ENCODE data around the gene MCM5.
"Not testable (repeated sequence)": the region's sequence is repeated elsewhere in the genome, so short reads cannot be mapped to it uniquely, and the experiment has no call there.

Gene MCM5

GRCh38 chr22:35394810-35395563 lies 5.0 kb upstream of the MCM5 start:
- Histone ChIP-seq H3K27ac (ENCODE audit: low read length) (no peak overlapping the region), H3K27me3 (ENCODE audit: insufficient read depth, low read length) (no peaks in the 10 kb centered on the region), H3K4me3 (ENCODE audit: low read length) (no peak overlapping the region), H3K9ac (ENCODE audit: low read depth, low read length) (no peak overlapping the region), H3K4me1 (ENCODE audit: insufficient read depth, low read length) (no peaks in the 10 kb centered on the region; the same call in 1 of the 2 replicates), H3K9me3 (ENCODE audit: insufficient read depth, low read depth, low read length) (no peaks in the 10 kb centered on the region), H3K36me3 (ENCODE audit: insufficient read depth, low read depth, low read length) (peaks cover 19% of the 10 kb centered on the region)

DNA sequence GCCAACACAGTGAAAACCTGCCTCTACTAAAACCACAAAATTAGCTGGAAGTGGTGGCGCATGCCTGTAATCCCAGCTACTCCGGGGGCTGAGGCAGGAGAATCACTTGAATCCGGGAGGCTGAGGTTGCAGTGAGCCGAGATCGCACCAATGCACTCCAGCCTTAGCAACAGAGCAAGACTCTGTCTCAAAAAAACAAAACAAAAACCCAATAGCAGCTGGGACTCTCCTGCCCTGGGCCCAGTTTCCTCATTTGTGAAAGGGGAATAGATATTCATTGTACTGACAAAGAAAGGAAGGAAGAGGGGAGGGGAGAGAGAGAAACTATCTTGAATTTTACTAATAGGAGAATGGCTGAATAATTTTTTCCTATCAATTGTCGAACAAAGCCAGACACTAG lies 3.3 kb upstream of the MCM5 start:
- H3K9ac ChIP-seq (ENCODE audit: low read depth, low read length): peak overlapping the region; percentile 2; the same call in 1 of the 2 replicates
- peaks cover 18% of the 10 kb centered on the region for H3K36me3 ChIP-seq (ENCODE audit: insufficient read depth, low read depth, low read length)
- H3K27ac ChIP-seq (ENCODE audit: low read length); H3K4me1 ChIP-seq (ENCODE audit: insufficient read depth, low read length); H3K27me3 ChIP-seq (ENCODE audit: insufficient read depth, low read length); H3K4me3 ChIP-seq (ENCODE audit: low read length); H3K9me3 ChIP-seq (ENCODE audit: insufficient read depth, low read depth, low read length): not testable (repeated sequence)

GRCh38 chr22:35397095-35397904 lies 2.6 kb upstream of the MCM5 start:
- H3K4me3 ChIP-seq (ENCODE audit: low read length): no peak overlapping the region

DNA sequence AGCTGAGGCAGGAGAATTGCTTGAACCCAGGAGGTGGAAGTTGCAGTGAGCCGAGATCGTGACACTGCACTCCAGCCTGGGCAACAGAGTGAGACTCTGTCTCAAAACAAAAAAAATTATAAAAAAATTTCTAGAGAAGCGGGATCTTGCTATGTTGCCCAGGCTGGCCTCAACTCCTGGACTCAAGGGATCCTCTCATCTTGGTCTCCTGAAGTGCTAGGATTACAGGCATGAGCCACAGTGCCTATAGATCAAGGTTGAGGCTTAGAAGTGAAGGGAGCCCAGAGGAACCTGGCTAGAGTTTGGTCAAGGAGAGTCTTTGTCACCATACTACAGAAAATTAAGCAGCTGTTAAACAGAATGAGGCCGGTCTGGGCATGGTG lies 1.4 kb upstream of the MCM5 start:
- Histone ChIP-seq H3K36me3 (ENCODE audit: insufficient read depth, low read depth, low read length) (peaks cover 27% of the 10 kb centered on the region), H3K9me3 (ENCODE audit: insufficient read depth, low read depth, low read length) (no peaks in the 10 kb centered on the region), H3K4me3 (ENCODE audit: low read length) (no peak overlapping the region), H3K9ac (ENCODE audit: low read depth, low read length) (no peak overlapping the region; the same call in 1 of the 2 replicates), H3K27me3 (ENCODE audit: insufficient read depth, low read length) (no peaks in the 10 kb centered on the region), H3K27ac (ENCODE audit: low read length) (peak overlapping the region; percentile 75), H3K4me1 (ENCODE audit: insufficient read depth, low read length) (peaks cover 18% of the 10 kb centered on the region)

More at GRCh38 chr22:35397095-35397904, 2.6 kb upstream of the MCM5 start:
- H3K27ac ChIP-seq (ENCODE audit: low read length): no peak overlapping the region
- no peak overlapping the region for H3K9ac ChIP-seq (ENCODE audit: low read depth, low read length)
- H3K4me1 ChIP-seq (ENCODE audit: insufficient read depth, low read length): peaks cover 11% of the 10 kb centered on the region
- no peaks in the 10 kb centered on the region for H3K9me3 ChIP-seq (ENCODE audit: insufficient read depth, low read depth, low read length)
- H3K36me3 ChIP-seq (ENCODE audit: insufficient read depth, low read depth, low read length): peaks cover 21% of the 10 kb centered on the region
- no peaks in the 10 kb centered on the region for H3K27me3 ChIP-seq (ENCODE audit: insufficient read depth, low read length)

GRCh38 chr22:35399114-35399677 lies 744 bp upstream of the MCM5 start:
- Histone ChIP-seq H3K4me1 (ENCODE audit: insufficient read depth, low read length) (peaks cover 20% of the 10 kb centered on the region), H3K27me3 (ENCODE audit: insufficient read depth, low read length) (no peaks in the 10 kb centered on the region), H3K27ac (ENCODE audit: low read length) (peak overlapping the region; percentile 75), H3K9me3 (ENCODE audit: insufficient read depth, low read depth, low read length) (no peaks in the 10 kb centered on the region), H3K9ac (ENCODE audit: low read depth, low read length) (peak overlapping the region; percentile 98), H3K4me3 (ENCODE audit: low read length) (peak overlapping the region; percentile 92), H3K36me3 (ENCODE audit: insufficient read depth, low read depth, low read length) (peaks cover 33% of the 10 kb centered on the region)

GRCh38 chr22:35400501-35400790 lies 506 bp downstream of the MCM5 start:
- peak overlapping the region; percentile 96 for H3K27ac ChIP-seq (ENCODE audit: low read length)
- peaks cover 46% of the 10 kb centered on the region for H3K36me3 ChIP-seq (ENCODE audit: insufficient read depth, low read depth, low read length)

GRCh38 chr22:35401863-35402262 lies 1.9 kb downstream of the MCM5 start:
- Histone ChIP-seq H3K4me1 (ENCODE audit: insufficient read depth, low read length) (peaks cover 20% of the 10 kb centered on the region), H3K9ac (ENCODE audit: low read depth, low read length) (peak overlapping the region; percentile 98), H3K36me3 (ENCODE audit: insufficient read depth, low read depth, low read length) (peaks cover 60% of the 10 kb centered on the region), H3K27me3 (ENCODE audit: insufficient read depth, low read length) (no peaks in the 10 kb centered on the region), H3K4me3 (ENCODE audit: low read length) (peak overlapping the region; percentile 92; the same call in 1 of the 2 replicates), H3K27ac (ENCODE audit: low read length) (no peak overlapping the region), H3K9me3 (ENCODE audit: insufficient read depth, low read depth, low read length) (no peaks in the 10 kb centered on the region)

More at GRCh38 chr22:35400501-35400790, 506 bp downstream of the MCM5 start:
- Histone ChIP-seq H3K4me3 (ENCODE audit: low read length) (peak overlapping the region; percentile 92), H3K4me1 (ENCODE audit: insufficient read depth, low read length) (peaks cover 20% of the 10 kb centered on the region), H3K9ac (ENCODE audit: low read depth, low read length) (peak overlapping the region; percentile 98), H3K27me3 (ENCODE audit: insufficient read depth, low read length) (no peaks in the 10 kb centered on the region), H3K9me3 (ENCODE audit: insufficient read depth, low read depth, low read length) (no peaks in the 10 kb centered on the region)

DNA sequence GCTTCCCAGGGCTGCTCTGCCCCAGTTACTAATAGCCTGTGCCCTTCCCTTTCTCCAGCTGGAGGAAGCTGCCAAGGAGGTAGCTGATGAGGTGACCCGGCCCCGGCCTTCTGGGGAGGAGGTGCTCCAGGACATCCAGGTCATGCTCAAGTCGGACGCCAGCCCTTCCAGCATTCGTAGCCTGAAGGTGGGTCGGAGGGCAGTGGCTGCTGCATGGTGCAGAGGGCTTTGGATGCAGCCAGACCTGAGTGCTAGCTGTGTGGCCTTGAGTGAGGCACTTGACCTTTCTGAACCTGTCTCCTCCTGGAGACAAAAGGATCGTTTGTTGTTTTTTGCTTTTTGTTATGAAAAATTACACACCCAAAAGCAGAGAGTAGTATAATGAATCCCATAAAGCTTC lies 3.4 kb downstream of the MCM5 start:
- Histone ChIP-seq H3K4me1 (ENCODE audit: insufficient read depth, low read length) (peaks cover 20% of the 10 kb centered on the region), H3K27ac (ENCODE audit: low read length) (no peak overlapping the region), H3K36me3 (ENCODE audit: insufficient read depth, low read depth, low read length) (peaks cover 75% of the 10 kb centered on the region), H3K4me3 (ENCODE audit: low read length) (peak overlapping the region; percentile 35; the same call in 1 of the 2 replicates), H3K9me3 (ENCODE audit: insufficient read depth, low read depth, low read length) (no peaks in the 10 kb centered on the region), H3K9ac (ENCODE audit: low read depth, low read length) (peak overlapping the region; percentile 98), H3K27me3 (ENCODE audit: insufficient read depth, low read length) (no peaks in the 10 kb centered on the region)

GRCh38 chr22:35404176-35404575 lies 4.2 kb downstream of the MCM5 start:
- H3K4me1 ChIP-seq (ENCODE audit: insufficient read depth, low read length): peaks cover 20% of the 10 kb centered on the region
- H3K9ac ChIP-seq (ENCODE audit: low read depth, low read length): peak overlapping the region; percentile 56; the same call in 1 of the 2 replicates
- H3K36me3 ChIP-seq (ENCODE audit: insufficient read depth, low read depth, low read length): peaks cover 83% of the 10 kb centered on the region
- H3K9me3 ChIP-seq (ENCODE audit: insufficient read depth, low read depth, low read length): no peaks in the 10 kb centered on the region
- no peaks in the 10 kb centered on the region for H3K27me3 ChIP-seq (ENCODE audit: insufficient read depth, low read length)
- no peak overlapping the region for H3K27ac ChIP-seq (ENCODE audit: low read length)
- no peak overlapping the region for H3K4me3 ChIP-seq (ENCODE audit: low read length)

GRCh38 chr22:35406443-35406842 lies 6.5 kb downstream of the MCM5 start:
- no peak overlapping the region for H3K9ac ChIP-seq (ENCODE audit: low read depth, low read length)
- no peaks in the 10 kb centered on the region for H3K9me3 ChIP-seq (ENCODE audit: insufficient read depth, low read depth, low read length)
- H3K4me1 ChIP-seq (ENCODE audit: insufficient read depth, low read length): peaks cover 14% of the 10 kb centered on the region
- H3K27me3 ChIP-seq (ENCODE audit: insufficient read depth, low read length): no peaks in the 10 kb centered on the region
- H3K4me3 ChIP-seq (ENCODE audit: low read length): no peak overlapping the region
- H3K27ac ChIP-seq (ENCODE audit: low read length): no peak overlapping the region
- H3K36me3 ChIP-seq (ENCODE audit: insufficient read depth, low read depth, low read length): peaks cover 100% of the 10 kb centered on the region

- Histone ChIP-seq H3K27me3 (ENCODE audit: insufficient read depth, low read length) (no peaks in the 10 kb centered on the region), H3K9me3 (ENCODE audit: insufficient read depth, low read depth, low read length) (no peaks in the 10 kb centered on the region), H3K36me3 (ENCODE audit: insufficient read depth, low read depth, low read length) (peaks cover 100% of the 10 kb centered on the region), H3K9ac (ENCODE audit: low read depth, low read length) (no peak overlapping the region), H3K4me1 (ENCODE audit: insufficient read depth, low read length) (peaks cover 8% of the 10 kb centered on the region; the same call in 1 of the 2 replicates), H3K4me3 (ENCODE audit: low read length) (no peak overlapping the region), H3K27ac (ENCODE audit: low read length) (no peak overlapping the region)
These were observed 7.4 kb downstream of the MCM5 start for GRCh38 chr22:35407362-35407761.
